Heart left ventricle (tissue), 16 donors: ENCODE measurements around the gene PAN2. TPM values are rescaled to one million over a fixed set of nuclear protein-coding genes. Genes with fewer than 3 reads are reported as not detected.

Experiments used
- ATAC-seq, 4 donors: fragments of 200-7000 bp; cut with Tn5 transposase; one replicate each; pipeline ENCODE4 v1.9.1; 2020 to 2022; ENCODE audit warnings: moderate library complexity in 4 of 4, mild to moderate bottlenecking in 3 of 4, moderate number of reproducible peaks in 1 of 4
- DNase-seq, 5 donors: peaks; one replicate each; pipeline ENCODE4 v3.0.0-alpha.2; 2020
- H3K27ac ChIP-seq, 12 donors: fragments of 200-600 bp; sonication (generic) in 4 of 12; one replicate each; pipeline versions ENCODE4 v1.5.0 to v1.8.0; 2016 to 2022; ENCODE audit warnings: mild to moderate bottlenecking in 2 of 12
- H3K27me3 ChIP-seq, 9 donors: fragments of 200-600 bp; sonication (generic) in 2 of 9; one replicate each; pipeline versions ENCODE4 v1.5.1 to v1.8.0; 2016 to 2022; ENCODE audit warnings: mild to moderate bottlenecking in 3 of 9
- H3K36me3 ChIP-seq, 9 donors: fragments of 200-600 bp; sonication (generic) in 2 of 9; one replicate each; pipeline versions ENCODE4 v1.5.0 to v1.8.0; 2018 to 2022; ENCODE audit warnings: mild to moderate bottlenecking in 2 of 9
- H3K4me1 ChIP-seq, 12 donors: fragments of 200-600 bp; sonication (generic) in 4 of 12; one replicate each; pipeline versions ENCODE4 v1.5.0 to v1.8.0; 2016 to 2022; ENCODE audit warnings: mild to moderate bottlenecking in 3 of 12
- H3K4me3 ChIP-seq, 12 donors: fragments of 200-600 bp; sonication (generic) in 4 of 12; one replicate each; pipeline versions ENCODE4 v1.5.0 to v1.8.0; 2017 to 2022; ENCODE audit warnings: mild to moderate bottlenecking in 9 of 12, moderate library complexity in 4 of 12
- H3K9me3 ChIP-seq, 12 donors: fragments of 200-600 bp; sonication (generic) in 4 of 12; one replicate each; pipeline versions ENCODE4 v1.5.0 to v1.8.0; 2016 to 2022; ENCODE audit warnings: mild to moderate bottlenecking in 1 of 12
- CTCF ChIP-seq, 12 donors: fragments of 200-600 bp; sonication (generic) in 4 of 12; IDR thresholded peaks; one replicate each; pipeline versions ENCODE4 v1.5.0 to v1.8.0; 2018 to 2022; ENCODE audit warnings: antibody characterized with exemption in 12 of 12, mild to moderate bottlenecking in 5 of 12
- POLR2A ChIP-seq, 2 donors: fragments of 450-650 bp; IDR thresholded peaks; one replicate each; pipeline ENCODE4 v1.6.1; 2017; ENCODE audit warnings: antibody characterized with exemption in 2 of 2, mild to moderate bottlenecking in 2 of 2, moderate library complexity in 2 of 2
- WGBS, 4 donors: extraction: QIAGEN DNeasy Blood & Tissue Kit in 2 of 4; methylation state at CpG; one replicate each; pipeline versions ENCODE4 v1.1.5 to v1.1.7; 2013 to 2018; 5-methylcytosine and 5-hydroxymethylcytosine counted together
- intact Hi-C, 10 donors: fragments of 100-400 bp; cut with DNase I; formaldehyde crosslinking; loops; one replicate each; pipeline versions ENCODE4 v1.11.1 to v1.14.2; 2022
- polyA plus RNA-seq, 2 donors: library from polyadenylated mRNA; stranded (reverse); fragments of 200-250 nt; gene quantifications; one replicate each; pipeline ENCODE4 v1.2.3, GENCODE V29; 2013
- total RNA-seq, 9 donors: library from RNA; depleted of rRNA in 2 of 9; stranded (reverse); fragments of >200 nt in 2 of 9; fragmentation: NEBNext Ultra II Directional in 3 of 9; extraction: Animal tissue kit (Norgen Biotek cat#: 25700) in 3 of 9; gene quantifications; one replicate each; pipeline versions ENCODE4 v1.1.0 to v1.2.4, GENCODE V29; 2016 to 2023
- donor health status: ischemic (EF 13 %, LVEDD 7.1; RV severe dilation, severe dysfunction).
- donor health status: healthy with polysubstance abuse.
- donor health status: DM: no; HTN: yes; CAD: no.
- donor health status: DM: no; HTN: no; CAD: no.
- donor health status: ischemic (EF 25% LVEDD 6.9; RV normal size, moderate dysfunction).
- donor health status: ischemic (EF 25% LVEDD 5.7; RV mildly dilated, moderate dysfunction).
- donor health status: healthy.
- donor health status: DM: yes; HTN: yes; CAD: no.
- donor health status: ischemic (EF 35%, LVEDD 5.7; RV mildly dilated, moderate dysfunction).
- donor health status: nonischemic (EF 11% LVEDD 7.7; RV severe dilation, severe dysfunction).
- donor health status: DM: yes; HTN: yes; CAD: no.
- donor health status: PGD.
- donor health status: ischemic (EF 29% LVEDD 5.4; RV normal size, mild dysfunction).
- donor health status: nonischemic (EF 23%, LVEDD 6.1; RV moderate dilation, normal function).

Gene PAN2
- total and polyA plus RNA-seq, 11 donors = 12.3 to 44.7 (median 38.2) TPM

GRCh38 chr12:56341616-56342015 lies 7.8 kb upstream of the PAN2 start:
- H3K4me3 ChIP-seq = no peak overlapping the region
- intact Hi-C loops = no loop called here
- no peak overlapping the region for H3K27ac ChIP-seq
- H3K27me3 ChIP-seq = no peaks in the 10 kb centered on the region
- peaks cover 0 to 23% (median 0%) of the 10 kb centered on the region in 12 donors for H3K4me1 ChIP-seq
- ATAC-seq (no peak), DNase-seq (no peak)
- no peaks in the 10 kb centered on the region for H3K9me3 ChIP-seq
- peaks cover 0 to 57% (median 52%) of the 10 kb centered on the region in 9 donors for H3K36me3 ChIP-seq
- WGBS, 4 donors = 42 to 70% (median 52%) methylated on average over 1 of the region's 1 CpG
- TF ChIP-seq POLR2A (IDR thresholded peaks at IDR 0.05) (no peak), CTCF (IDR thresholded peaks at IDR 0.05) (no peak)

GRCh38 chr12:56339158-56339422 lies 5.3 kb upstream of the PAN2 start:
- 86 to 100% (median 92%) methylated on average over 1 of the region's 1 CpG for WGBS, 4 donors
- TF ChIP-seq POLR2A (IDR thresholded peaks at IDR 0.05) = no peak
- no peak for TF ChIP-seq CTCF (IDR thresholded peaks at IDR 0.05)
- DNase-seq (no peak), ATAC-seq (no peak)
- peaks cover 0 to 32% (median 26%) of the 10 kb centered on the region in 9 donors for H3K36me3 ChIP-seq
- H3K4me1 ChIP-seq = peaks cover 0 to 30% (median 2%) of the 10 kb centered on the region in 12 donors
- no peaks in the 10 kb centered on the region for H3K9me3 ChIP-seq
- H3K27ac ChIP-seq = peak overlapping the region in 1 of 12 donors; percentile 71
- H3K27me3 ChIP-seq = no peaks in the 10 kb centered on the region
- intact Hi-C loops = loop anchor here in 5 of 10 donors (10.0 kb wide), 1 partner anchor 126 kb away; the partner anchor contains the start of gene SPRYD4 (in 5 of the 5)
- peak overlapping the region in 1 of 12 donors; percentile 30 for H3K4me3 ChIP-seq

GRCh38 chr12:56338308-56339157 lies 4.7 kb upstream of the PAN2 start, which contains the start of gene IL23A:
Gene IL23A (plus strand): TSS chr12:56338884. CDS start chr12:56339045, 161 bp downstream.
- intact Hi-C loops = loop anchor here in 5 of 10 donors (10.0 kb wide), 1 partner anchor 126 kb away; the partner anchor contains the start of gene SPRYD4 (in 5 of the 5)
- TF ChIP-seq CTCF (IDR thresholded peaks at IDR 0.05) (no peak), POLR2A (IDR thresholded peaks at IDR 0.05) (no peak)
- Histone ChIP-seq H3K4me1 (peaks cover 0 to 30% (median 3%) of the 10 kb centered on the region in 12 donors), H3K27ac (peak within 1 kb of the TSS in 1 of 12 donors; percentile 71), H3K27me3 (no peaks in the 10 kb centered on the region), H3K4me3 (peak within 1 kb of the TSS in 1 of 12 donors; percentile 30), H3K36me3 (peaks cover 0 to 26% (median 21%) of the 10 kb centered on the region in 9 donors), H3K9me3 (no peaks in the 10 kb centered on the region)
- DNase-seq (no peak), ATAC-seq (no peak)
- 40 to 50% (median 46%) methylated on average over 9 of the region's 9 CpGs for WGBS, 4 donors

- Histone ChIP-seq H3K27ac (peak overlapping the region in 1 of 12 donors; percentile 71), H3K36me3 (peaks cover 0 to 19% (median 13%) of the 10 kb centered on the region in 9 donors), H3K4me1 (peaks cover 0 to 37% (median 7%) of the 10 kb centered on the region in 12 donors), H3K27me3 (no peaks in the 10 kb centered on the region), H3K4me3 (no peak overlapping the region), H3K9me3 (no peaks in the 10 kb centered on the region)
- DNase-seq (no peak), ATAC-seq (no peak)
- intact Hi-C loops = loop anchor here in 5 of 10 donors (10.0 kb wide), 1 partner anchor 127 kb away; the partner anchor contains the start of gene SPRYD4 (in 5 of the 5)
- whole genome bisulfite sequencing, 4 donors = 83 to 85% (median 84%) methylated on average over 8 of the region's 8 CpGs
- TF ChIP-seq POLR2A (IDR thresholded peaks at IDR 0.05) (no peak), CTCF (IDR thresholded peaks at IDR 0.05) (no peak)
These were observed 4.0 kb upstream of the PAN2 start for GRCh38 chr12:56337753-56338251.
